Prostate gland (tissue), 2 donors: ENCODE measurements around the gene BANP. TPM values are rescaled to one million over a fixed set of nuclear protein-coding genes. Genes with fewer than 3 reads are reported as not detected.
"Not testable (repeated sequence)": the region's sequence is repeated elsewhere in the genome, so short reads cannot be mapped to it uniquely, and the experiment has no call there.

Experiments used
- DNase-seq: peaks from one replicate; pipeline ENCODE4 v3.0.0-alpha.2; 2019; ENCODE audit warnings: low spot score
- H3K27ac ChIP-seq, 2 donors: fragments of 200-600 bp; sonication (generic); 2 replicates each; pipeline ENCODE4 v1.5.1; 2017 to 2019
- H3K27me3 ChIP-seq: fragments of 200-600 bp; sonication (generic); replicated peaks from 2 replicates; pipeline ENCODE4 v1.5.1; 2019; ENCODE audit not compliant: insufficient read depth
- H3K36me3 ChIP-seq, 2 donors: fragments of 200-600 bp; sonication (generic); 1 replicate in 1 of 2; 2 replicates in 1 of 2; pipeline versions ENCODE4 v1.5.1 to v1.8.1; 2017 to 2019
- H3K4me1 ChIP-seq: fragments of 200-600 bp; sonication (generic); replicated peaks from 2 replicates; pipeline ENCODE4 v1.5.1; 2019
- H3K4me3 ChIP-seq, 2 donors: fragments of 200-600 bp; sonication (generic); 2 replicates each; pipeline ENCODE4 v1.5.1; 2017 to 2019
- H3K9me3 ChIP-seq: fragments of 200-600 bp; sonication (generic); 2 replicates; pipeline ENCODE4 v1.5.1; 2017
- CTCF ChIP-seq, 4 experiments: fragments of 200-600 bp in 2 of 4; fragments of 450-650 bp in 2 of 4; sonication (generic) in 2 of 4; IDR thresholded peaks; 1 replicate in 3 of 4; 2 replicates in 1 of 4; pipeline ENCODE4 v1.5.1; 2016 to 2019; ENCODE audit warnings: antibody characterized with exemption in 4 of 4, mild to moderate bottlenecking in 2 of 4, moderate library complexity in 2 of 4
- POLR2A ChIP-seq: fragments of 450-650 bp; IDR thresholded peaks from one replicate; pipeline ENCODE4 v1.6.1; 2016; ENCODE audit warnings: antibody characterized with exemption, mild to moderate bottlenecking
- POLR2AphosphoS5 ChIP-seq: sonication (generic); formaldehyde crosslinking; IDR thresholded peaks from one replicate; pipeline ENCODE4 v1.6.1; 2017; ENCODE audit warnings: antibody characterized with exemption
- WGBS: methylation state at CpG from one replicate; pipeline ENCODE4 v1.1.5; 2018; 5-methylcytosine and 5-hydroxymethylcytosine counted together
- intact Hi-C: fragments of 100-400 bp; cut with DNase I; formaldehyde crosslinking; loops from one replicate; pipeline ENCODE4 v1.14.2; 2022
- total RNA-seq, 2 donors: library from RNA; depleted of rRNA; stranded (reverse); fragments of >200 nt; gene quantifications; one replicate each; pipeline ENCODE4 v1.1.0, GENCODE V29; 2016

BANP gene
- total RNA-seq, 2 donors from 2014 or later, result 32.2 to 47.3 TPM

- H3K4me1 ChIP-seq, H3K36me3 ChIP-seq, H3K27me3 ChIP-seq, H3K9me3 ChIP-seq, H3K27ac ChIP-seq, H3K4me3 ChIP-seq, DNase-seq: not testable (repeated sequence)
- TF ChIP-seq CTCF (IDR thresholded peaks at IDR 0.05), result peak in 2 of 4 experiments; percentile 6 to 33
- WGBS, result 34% methylated on average over 19 of the region's 20 CpGs
- intact Hi-C loops, result loop anchor here (5.0 to 10.0 kb wide), 3 partner anchors 82 to 452 kb away; partner anchors contain the start of gene ZNF469
These were observed 32.0 kb downstream of the BANP start for GRCh38 chr16:87983072-87983736.

- H3K27me3 ChIP-seq, DNase-seq, H3K27ac ChIP-seq, H3K4me3 ChIP-seq, H3K36me3 ChIP-seq, H3K9me3 ChIP-seq, H3K4me1 ChIP-seq: not testable (repeated sequence)
- 53% methylated on average over 7 of the region's 7 CpGs for WGBS
- intact Hi-C loops, result loop anchor here (5.0 to 10.0 kb wide), 3 partner anchors 81 to 451 kb away; partner anchors contain the start of gene ZNF469
These were observed 32.5 kb downstream of the BANP start for GRCh38 chr16:87983737-87984097.

- H3K4me1 ChIP-seq, DNase-seq, H3K9me3 ChIP-seq, H3K36me3 ChIP-seq, H3K27ac ChIP-seq, H3K4me3 ChIP-seq, H3K27me3 ChIP-seq: not testable (repeated sequence)
- 72% methylated on average over 15 of the region's 15 CpGs for WGBS
- intact Hi-C loops, result loop anchor here (5.0 to 10.0 kb wide), 3 partner anchors 81 to 451 kb away; partner anchors contain the start of gene ZNF469
These were observed 32.9 kb downstream of the BANP start for GRCh38 chr16:87984180-87984579.

GRCh38 chr16:87984632-87985267 lies 33.5 kb downstream of the BANP start:
- intact Hi-C loops, result loop anchor here (5.0 to 10.0 kb wide), 3 partner anchors 80 to 450 kb away; partner anchors contain the start of gene ZNF469
- H3K36me3 ChIP-seq, result no peaks in the 10 kb centered on the region

GRCh38 chr16:87985493-87985892 lies 34.3 kb downstream of the BANP start:
- H3K27me3 ChIP-seq, H3K36me3 ChIP-seq, H3K4me1 ChIP-seq, H3K4me3 ChIP-seq, H3K9me3 ChIP-seq, DNase-seq, H3K27ac ChIP-seq: not testable (repeated sequence)
- 88% methylated on average over 5 of the region's 5 CpGs for WGBS
- intact Hi-C loops, result loop anchor here (10.0 kb wide), 2 partner anchors 79 to 449 kb away; no protein-coding TSS in a partner anchor

More at GRCh38 chr16:87984632-87985267, 33.5 kb downstream of the BANP start:
- Histone ChIP-seq H3K4me1 (no peaks in the 10 kb centered on the region), H3K27me3 (no peaks in the 10 kb centered on the region), H3K27ac (no peak overlapping the region), H3K9me3 (no peaks in the 10 kb centered on the region), H3K4me3 (no peak overlapping the region)
- DNase-seq, result no peak
- WGBS, result 94% methylated on average over 28 of the region's 28 CpGs
- TF ChIP-seq CTCF (IDR thresholded peaks at IDR 0.05), result no peak
- no peak for TF ChIP-seq POLR2A
- TF ChIP-seq POLR2AphosphoS5, result no peak

GRCh38 chr16:87986361-87986849 lies 35.2 kb downstream of the BANP start:
- intact Hi-C loops, result loop anchor here (10.0 kb wide), 2 partner anchors 78 to 448 kb away; no protein-coding TSS in a partner anchor
- DNase-seq, result not testable (repeated sequence)

GRCh38 chr16:87988596-87988995 lies 37.4 kb downstream of the BANP start:
- H3K36me3 ChIP-seq, H3K9me3 ChIP-seq, H3K4me3 ChIP-seq, H3K27me3 ChIP-seq, H3K4me1 ChIP-seq, H3K27ac ChIP-seq, DNase-seq: not testable (repeated sequence)
- WGBS, result 86% methylated on average over 9 of the region's 9 CpGs
- intact Hi-C loops, result loop anchor here (10.0 kb wide), 2 partner anchors 76 to 446 kb away; no protein-coding TSS in a partner anchor

More at GRCh38 chr16:87986361-87986849, 35.2 kb downstream of the BANP start:
- not testable (repeated sequence) for H3K4me1 ChIP-seq, H3K27me3 ChIP-seq, H3K36me3 ChIP-seq, H3K9me3 ChIP-seq, H3K27ac ChIP-seq, H3K4me3 ChIP-seq
- 74% methylated on average over 5 of the region's 5 CpGs for WGBS

GRCh38 chr16:87990254-87990653 lies 39.0 kb downstream of the BANP start:
- H3K27ac ChIP-seq, DNase-seq, H3K36me3 ChIP-seq, intact Hi-C loops, H3K27me3 ChIP-seq, H3K4me3 ChIP-seq, H3K9me3 ChIP-seq, H3K4me1 ChIP-seq: not testable (repeated sequence)
- 59% methylated on average over 4 of the region's 4 CpGs for WGBS

- H3K9me3 ChIP-seq, H3K4me3 ChIP-seq, H3K27me3 ChIP-seq, H3K4me1 ChIP-seq, DNase-seq, H3K36me3 ChIP-seq, intact Hi-C loops, H3K27ac ChIP-seq: not testable (repeated sequence)
- WGBS, result 97% methylated on average over 7 of the region's 7 CpGs
These were observed 40.9 kb downstream of the BANP start for GRCh38 chr16:87992142-87992541.
